GM12878 (cell line): ENCODE results near the gene PPP1R27. TPM values are rescaled to one million over a fixed set of nuclear protein-coding genes. Genes with fewer than 3 reads are reported as not detected.

ENCODE experiments used
- CEBPB ChIP-seq, 2 experiments: fragments of 150-350 bp in 1 of 2; IDR thresholded peaks; 2 replicates each; pipeline ENCODE4 v1.6.1; 2012 to 2014; ENCODE audit warnings: low read depth in 2 of 2, low read length in 2 of 2, borderline replicate concordance in 1 of 2, inconsistent platforms in 1 of 2
- JUNB ChIP-seq: IDR thresholded peaks from 2 replicates; pipeline ENCODE4 v1.6.1; 2016; ENCODE audit warnings: antibody characterized with exemption, mild to moderate bottlenecking
- MEF2A ChIP-seq: IDR thresholded peaks from 2 replicates; pipeline ENCODE4 v1.6.1; 2011; ENCODE audit warnings: low read depth, mild to moderate bottlenecking, low read length, moderate library complexity; ENCODE audit not compliant: insufficient read depth
- NFXL1 ChIP-seq: fragments of 450-650 bp; IDR thresholded peaks from 2 replicates; pipeline ENCODE4 v1.6.1; 2017; ENCODE audit warnings: antibody characterized with exemption, mild to moderate bottlenecking, borderline replicate concordance
- SIX5 ChIP-seq: IDR thresholded peaks from 2 replicates; pipeline ENCODE4 v1.6.1; 2011; ENCODE audit warnings: mild to moderate bottlenecking, low read depth, low read length, moderate library complexity; ENCODE audit not compliant: severe bottlenecking
- polyA plus RNA-seq, 11 experiments: library from polyadenylated mRNA; depleted of rRNA in 4 of 11; unstranded in 6 of 11; stranded (reverse) in 5 of 11; fragments of >200 nt; fragmentation: Nextera tagmentation in 4 of 11; fragmentation: Illumina TruSeq in 1 of 11; extraction: Ambion mirVana in 4 of 11; extraction: Trizol in 1 of 11; gene quantifications; 1 replicate in 1 of 11; 2 replicates in 10 of 11; pipeline versions ENCODE4 v1.2.1 to v1.2.3, GENCODE V29; 2011 to 2016; ENCODE audit warnings: inconsistent platforms in 2 of 11, missing spikeins in 2 of 11, low read depth in 1 of 11
- total RNA-seq, 4 experiments: library from RNA; depleted of rRNA in 3 of 4; stranded (reverse); fragments of >200 nt in 3 of 4; fragmentation: Illumina TruSeq in 1 of 4; extraction: Trizol in 1 of 4; gene quantifications; 2 replicates each; pipeline versions ENCODE4 v1.2.1 to v1.2.3, GENCODE V29; 2013 to 2021
- TF ChIP-seq, protein P1 (sequence below): IDR thresholded peaks from 2 replicates; pipeline ENCODE4 v1.6.1; 2011; ENCODE audit warnings: borderline replicate concordance, low read depth, mild to moderate bottlenecking, moderate library complexity, low read length; ENCODE audit not compliant: insufficient read depth, poor library complexity, severe bottlenecking
- TF ChIP-seq, protein P2 (sequence below): IDR thresholded peaks from 2 replicates; pipeline ENCODE4 v1.6.1; 2011; ENCODE audit warnings: low read depth, mild to moderate bottlenecking, low read length, moderate library complexity, borderline replicate concordance; ENCODE audit errors: extremely low read depth
- TF ChIP-seq, protein P3 (sequence below): fragments of 450-650 bp; IDR thresholded peaks from 2 replicates; pipeline ENCODE4 v1.6.1; 2017; ENCODE audit warnings: mild to moderate bottlenecking, moderate library complexity
- TF ChIP-seq, protein P4 (sequence below): fragments of 450-650 bp; formaldehyde crosslinking; IDR thresholded peaks from 2 replicates; pipeline ENCODE4 v1.4.0; 2020; ENCODE audit warnings: mild to moderate bottlenecking, moderate library complexity

The PPP1R27 gene
- total and polyA plus RNA-seq, 10 of the 15 experiments (the other 5 are each of a cell fraction or from before 2014, with no cell fraction given) = 0.17 to 1.6 (median 0.49) TPM; not detected in 3

DNA sequence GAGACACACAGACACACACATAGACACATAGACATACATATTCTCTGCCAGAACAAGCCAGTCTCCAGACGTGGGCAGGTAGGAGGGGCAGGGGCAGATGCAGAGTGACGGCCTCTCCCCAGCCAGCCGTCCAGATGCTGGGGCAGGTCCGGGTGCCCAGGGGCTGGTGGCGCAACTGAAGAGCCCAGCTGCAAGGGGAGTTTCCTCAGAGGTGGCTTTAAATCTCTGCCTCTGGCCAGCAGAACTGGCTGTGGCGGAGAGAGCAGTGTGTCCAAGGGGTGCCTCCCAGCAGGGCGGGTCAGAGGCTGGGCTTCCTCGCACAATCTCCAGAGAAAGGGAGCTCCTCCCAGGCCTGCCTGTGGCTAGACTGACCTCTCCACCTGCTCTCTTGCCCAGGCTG lies 40.3 kb downstream of the PPP1R27 start (continued):
- no peak for TF ChIP-seq NFXL1
- TF ChIP-seq, protein P1, sequence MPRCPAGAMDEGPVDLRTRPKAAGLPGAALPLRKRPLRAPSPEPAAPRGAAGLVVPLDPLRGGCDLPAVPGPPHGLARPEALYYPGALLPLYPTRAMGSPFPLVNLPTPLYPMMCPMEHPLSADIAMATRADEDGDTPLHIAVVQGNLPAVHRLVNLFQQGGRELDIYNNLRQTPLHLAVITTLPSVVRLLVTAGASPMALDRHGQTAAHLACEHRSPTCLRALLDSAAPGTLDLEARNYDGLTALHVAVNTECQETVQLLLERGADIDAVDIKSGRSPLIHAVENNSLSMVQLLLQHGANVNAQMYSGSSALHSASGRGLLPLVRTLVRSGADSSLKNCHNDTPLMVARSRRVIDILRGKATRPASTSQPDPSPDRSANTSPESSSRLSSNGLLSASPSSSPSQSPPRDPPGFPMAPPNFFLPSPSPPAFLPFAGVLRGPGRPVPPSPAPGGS = no peak
- TF ChIP-seq CEBPB (IDR thresholded peaks at IDR 0.05; ENCODE audit: borderline replicate concordance in 1 of 2, low read depth in 2 of 2, low read length in 2 of 2) = no peak
- TF ChIP-seq MEF2A = no peak
- no peak for TF ChIP-seq JUNB
- TF ChIP-seq SIX5 = no peak
- TF ChIP-seq, protein P2, sequence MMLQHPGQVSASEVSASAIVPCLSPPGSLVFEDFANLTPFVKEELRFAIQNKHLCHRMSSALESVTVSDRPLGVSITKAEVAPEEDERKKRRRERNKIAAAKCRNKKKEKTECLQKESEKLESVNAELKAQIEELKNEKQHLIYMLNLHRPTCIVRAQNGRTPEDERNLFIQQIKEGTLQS = no peak
- TF ChIP-seq, protein P3, sequence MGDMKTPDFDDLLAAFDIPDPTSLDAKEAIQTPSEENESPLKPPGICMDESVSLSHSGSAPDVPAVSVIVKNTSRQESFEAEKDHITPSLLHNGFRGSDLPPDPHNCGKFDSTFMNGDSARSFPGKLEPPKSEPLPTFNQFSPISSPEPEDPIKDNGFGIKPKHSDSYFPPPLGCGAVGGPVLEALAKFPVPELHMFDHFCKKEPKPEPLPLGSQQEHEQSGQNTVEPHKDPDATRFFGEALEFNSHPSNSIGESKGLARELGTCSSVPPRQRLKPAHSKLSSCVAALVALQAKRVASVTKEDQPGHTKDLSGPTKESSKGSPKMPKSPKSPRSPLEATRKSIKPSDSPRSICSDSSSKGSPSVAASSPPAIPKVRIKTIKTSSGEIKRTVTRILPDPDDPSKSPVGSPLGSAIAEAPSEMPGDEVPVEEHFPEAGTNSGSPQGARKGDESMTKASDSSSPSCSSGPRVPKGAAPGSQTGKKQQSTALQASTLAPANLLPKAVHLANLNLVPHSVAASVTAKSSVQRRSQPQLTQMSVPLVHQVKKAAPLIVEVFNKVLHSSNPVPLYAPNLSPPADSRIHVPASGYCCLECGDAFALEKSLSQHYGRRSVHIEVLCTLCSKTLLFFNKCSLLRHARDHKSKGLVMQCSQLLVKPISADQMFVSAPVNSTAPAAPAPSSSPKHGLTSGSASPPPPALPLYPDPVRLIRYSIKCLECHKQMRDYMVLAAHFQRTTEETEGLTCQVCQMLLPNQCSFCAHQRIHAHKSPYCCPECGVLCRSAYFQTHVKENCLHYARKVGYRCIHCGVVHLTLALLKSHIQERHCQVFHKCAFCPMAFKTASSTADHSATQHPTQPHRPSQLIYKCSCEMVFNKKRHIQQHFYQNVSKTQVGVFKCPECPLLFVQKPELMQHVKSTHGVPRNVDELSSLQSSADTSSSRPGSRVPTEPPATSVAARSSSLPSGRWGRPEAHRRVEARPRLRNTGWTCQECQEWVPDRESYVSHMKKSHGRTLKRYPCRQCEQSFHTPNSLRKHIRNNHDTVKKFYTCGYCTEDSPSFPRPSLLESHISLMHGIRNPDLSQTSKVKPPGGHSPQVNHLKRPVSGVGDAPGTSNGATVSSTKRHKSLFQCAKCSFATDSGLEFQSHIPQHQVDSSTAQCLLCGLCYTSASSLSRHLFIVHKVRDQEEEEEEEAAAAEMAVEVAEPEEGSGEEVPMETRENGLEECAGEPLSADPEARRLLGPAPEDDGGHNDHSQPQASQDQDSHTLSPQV = no peak
- TF ChIP-seq, protein P4, sequence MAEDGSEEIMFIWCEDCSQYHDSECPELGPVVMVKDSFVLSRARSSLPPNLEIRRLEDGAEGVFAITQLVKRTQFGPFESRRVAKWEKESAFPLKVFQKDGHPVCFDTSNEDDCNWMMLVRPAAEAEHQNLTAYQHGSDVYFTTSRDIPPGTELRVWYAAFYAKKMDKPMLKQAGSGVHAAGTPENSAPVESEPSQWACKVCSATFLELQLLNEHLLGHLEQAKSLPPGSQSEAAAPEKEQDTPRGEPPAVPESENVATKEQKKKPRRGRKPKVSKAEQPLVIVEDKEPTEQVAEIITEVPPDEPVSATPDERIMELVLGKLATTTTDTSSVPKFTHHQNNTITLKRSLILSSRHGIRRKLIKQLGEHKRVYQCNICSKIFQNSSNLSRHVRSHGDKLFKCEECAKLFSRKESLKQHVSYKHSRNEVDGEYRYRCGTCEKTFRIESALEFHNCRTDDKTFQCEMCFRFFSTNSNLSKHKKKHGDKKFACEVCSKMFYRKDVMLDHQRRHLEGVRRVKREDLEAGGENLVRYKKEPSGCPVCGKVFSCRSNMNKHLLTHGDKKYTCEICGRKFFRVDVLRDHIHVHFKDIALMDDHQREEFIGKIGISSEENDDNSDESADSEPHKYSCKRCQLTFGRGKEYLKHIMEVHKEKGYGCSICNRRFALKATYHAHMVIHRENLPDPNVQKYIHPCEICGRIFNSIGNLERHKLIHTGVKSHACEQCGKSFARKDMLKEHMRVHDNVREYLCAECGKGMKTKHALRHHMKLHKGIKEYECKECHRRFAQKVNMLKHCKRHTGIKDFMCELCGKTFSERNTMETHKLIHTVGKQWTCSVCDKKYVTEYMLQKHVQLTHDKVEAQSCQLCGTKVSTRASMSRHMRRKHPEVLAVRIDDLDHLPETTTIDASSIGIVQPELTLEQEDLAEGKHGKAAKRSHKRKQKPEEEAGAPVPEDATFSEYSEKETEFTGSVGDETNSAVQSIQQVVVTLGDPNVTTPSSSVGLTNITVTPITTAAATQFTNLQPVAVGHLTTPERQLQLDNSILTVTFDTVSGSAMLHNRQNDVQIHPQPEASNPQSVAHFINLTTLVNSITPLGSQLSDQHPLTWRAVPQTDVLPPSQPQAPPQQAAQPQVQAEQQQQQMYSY (CRISPR knock-in tag) = no peak
